SK-N-SH (cell line): ENCODE measurements around the gene TULP4.
"Not testable (repeated sequence)": the region's sequence is repeated elsewhere in the genome, so short reads cannot be mapped to it uniquely, and the experiment has no call there.

ENCODE experiments used
- GATA2 ChIP-seq: sonication (generic); formaldehyde crosslinking; IDR thresholded peaks from 2 replicates; pipeline ENCODE4 v1.5.0; 2020; ENCODE audit warnings: mild to moderate bottlenecking, missing genetic modification reagents
- NFIC ChIP-seq: IDR thresholded peaks from 2 replicates; pipeline ENCODE4 v1.4.0; 2012; ENCODE audit warnings: borderline replicate concordance
- TAF1 ChIP-seq: IDR thresholded peaks from 2 replicates; pipeline ENCODE4 v1.6.1; 2012; ENCODE audit warnings: low read depth, mild to moderate bottlenecking, low read length, moderate library complexity, borderline replicate concordance
- TF ChIP-seq, protein P1 (sequence below): fragments of 200-600 bp; sonication (generic); IDR thresholded peaks from 2 replicates; pipeline ENCODE4 v1.6.1; 2017; ENCODE audit warnings: antibody characterized with exemption, mild to moderate bottlenecking, moderate library complexity
- TF ChIP-seq, protein P2 (sequence below): fragments of 150-350 bp; IDR thresholded peaks from 2 replicates; pipeline ENCODE4 v1.6.1; 2017; ENCODE audit warnings: antibody characterized with exemption, low read length, low read depth, borderline replicate concordance
- TF ChIP-seq, protein P3 (sequence below): IDR thresholded peaks from 2 replicates; pipeline ENCODE4 v1.4.0; 2012; ENCODE audit warnings: low read depth, borderline replicate concordance

DNA sequence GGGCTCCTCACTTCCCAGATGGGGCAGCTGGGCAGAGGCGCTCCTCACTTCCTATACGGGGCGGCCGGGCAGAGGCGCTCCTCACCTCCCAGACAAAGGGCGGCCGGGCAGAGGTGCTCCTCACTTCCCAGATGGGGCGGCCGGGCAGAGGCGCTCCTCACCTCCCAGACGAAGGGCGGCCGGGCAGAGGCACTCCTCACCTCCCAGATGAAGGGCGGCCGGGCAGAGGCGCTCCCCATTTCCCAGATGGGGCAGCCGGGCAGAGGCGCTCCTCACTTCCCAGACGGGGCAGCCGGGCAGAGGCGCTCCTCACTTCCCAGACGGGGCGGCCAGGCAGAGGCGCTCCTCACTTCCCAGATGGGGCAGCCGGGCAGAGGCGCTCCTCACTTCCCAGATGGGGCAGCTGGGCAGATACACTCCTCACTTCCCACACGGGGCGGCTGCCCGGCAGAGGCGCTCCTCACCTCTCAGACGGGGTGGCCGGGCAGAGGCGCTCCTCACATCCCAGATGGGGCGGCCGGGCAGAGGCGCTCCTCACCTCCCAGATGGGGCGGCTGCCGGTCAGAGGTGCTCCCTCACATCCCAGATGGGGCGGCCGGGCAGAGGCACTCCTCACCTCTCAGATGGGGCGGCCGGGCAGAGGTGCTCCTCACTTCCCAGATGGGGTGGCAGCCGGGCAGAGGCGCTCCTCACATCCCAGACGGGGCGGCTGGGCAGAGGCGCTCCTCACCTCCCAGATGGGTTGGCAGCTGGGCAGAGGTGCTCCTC, 36.7 kb downstream of the TULP4 start:
- TF ChIP-seq GATA2 (CRISPR knock-in tag); NFIC; TAF1: not testable (repeated sequence)
- TF ChIP-seq, protein P1, sequence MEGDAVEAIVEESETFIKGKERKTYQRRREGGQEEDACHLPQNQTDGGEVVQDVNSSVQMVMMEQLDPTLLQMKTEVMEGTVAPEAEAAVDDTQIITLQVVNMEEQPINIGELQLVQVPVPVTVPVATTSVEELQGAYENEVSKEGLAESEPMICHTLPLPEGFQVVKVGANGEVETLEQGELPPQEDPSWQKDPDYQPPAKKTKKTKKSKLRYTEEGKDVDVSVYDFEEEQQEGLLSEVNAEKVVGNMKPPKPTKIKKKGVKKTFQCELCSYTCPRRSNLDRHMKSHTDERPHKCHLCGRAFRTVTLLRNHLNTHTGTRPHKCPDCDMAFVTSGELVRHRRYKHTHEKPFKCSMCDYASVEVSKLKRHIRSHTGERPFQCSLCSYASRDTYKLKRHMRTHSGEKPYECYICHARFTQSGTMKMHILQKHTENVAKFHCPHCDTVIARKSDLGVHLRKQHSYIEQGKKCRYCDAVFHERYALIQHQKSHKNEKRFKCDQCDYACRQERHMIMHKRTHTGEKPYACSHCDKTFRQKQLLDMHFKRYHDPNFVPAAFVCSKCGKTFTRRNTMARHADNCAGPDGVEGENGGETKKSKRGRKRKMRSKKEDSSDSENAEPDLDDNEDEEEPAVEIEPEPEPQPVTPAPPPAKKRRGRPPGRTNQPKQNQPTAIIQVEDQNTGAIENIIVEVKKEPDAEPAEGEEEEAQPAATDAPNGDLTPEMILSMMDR: not testable (repeated sequence)
- TF ChIP-seq, protein P2, sequence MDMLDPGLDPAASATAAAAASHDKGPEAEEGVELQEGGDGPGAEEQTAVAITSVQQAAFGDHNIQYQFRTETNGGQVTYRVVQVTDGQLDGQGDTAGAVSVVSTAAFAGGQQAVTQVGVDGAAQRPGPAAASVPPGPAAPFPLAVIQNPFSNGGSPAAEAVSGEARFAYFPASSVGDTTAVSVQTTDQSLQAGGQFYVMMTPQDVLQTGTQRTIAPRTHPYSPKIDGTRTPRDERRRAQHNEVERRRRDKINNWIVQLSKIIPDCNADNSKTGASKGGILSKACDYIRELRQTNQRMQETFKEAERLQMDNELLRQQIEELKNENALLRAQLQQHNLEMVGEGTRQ: not testable (repeated sequence)
- TF ChIP-seq, protein P3, sequence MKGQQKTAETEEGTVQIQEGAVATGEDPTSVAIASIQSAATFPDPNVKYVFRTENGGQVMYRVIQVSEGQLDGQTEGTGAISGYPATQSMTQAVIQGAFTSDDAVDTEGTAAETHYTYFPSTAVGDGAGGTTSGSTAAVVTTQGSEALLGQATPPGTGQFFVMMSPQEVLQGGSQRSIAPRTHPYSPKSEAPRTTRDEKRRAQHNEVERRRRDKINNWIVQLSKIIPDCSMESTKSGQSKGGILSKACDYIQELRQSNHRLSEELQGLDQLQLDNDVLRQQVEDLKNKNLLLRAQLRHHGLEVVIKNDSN: not testable (repeated sequence)
